ENCODE measurements around the gene RGS3. TPM values are rescaled to one million over a fixed set of nuclear protein-coding genes. Genes with fewer than 3 reads are reported as not detected.
"Not testable (repeated sequence)": the region's sequence is repeated elsewhere in the genome, so short reads cannot be mapped to it uniquely, and the experiment has no call there.

Gene RGS3
- total RNA-seq, 1 donor from 2014 or later, result 233 TPM

- intact Hi-C loops (cut with DNase I), result no loop called here
- DNase-seq (ENCODE audit: low spot score), result peak; percentile 63
Observed at GRCh38 chr9:113483676-113484257, 20.2 kb downstream of the RGS3 start.

- peak; percentile 87 for DNase-seq (ENCODE audit: low spot score)
- intact Hi-C loops (cut with DNase I), result no loop called here
Observed at GRCh38 chr9:113484258-113484730, 20.8 kb downstream of the RGS3 start.

GRCh38 chr9:113485761-113486115, 22.2 kb downstream of the RGS3 start:
- no peak for DNase-seq (ENCODE audit: low spot score)
- intact Hi-C loops (cut with DNase I), result no loop called here

- intact Hi-C loops (cut with DNase I), result no loop called here
- DNase-seq (ENCODE audit: low spot score), result peak; percentile 54
Observed at GRCh38 chr9:113486327-113486726, 22.8 kb downstream of the RGS3 start.

GRCh38 chr9:113488071-113488470, 24.5 kb downstream of the RGS3 start:
- peak; percentile 61 for DNase-seq (ENCODE audit: low spot score)
- intact Hi-C loops (cut with DNase I), result loop anchor here (2.0 kb wide), 1 partner anchor 33 kb away; no protein-coding TSS in a partner anchor

- peak; percentile 82 for DNase-seq (ENCODE audit: low spot score)
Observed at GRCh38 chr9:113488490-113488889, 25.0 kb downstream of the RGS3 start.

GRCh38 chr9:113491147-113491546, 27.6 kb downstream of the RGS3 start:
- peak; percentile 57 for DNase-seq (ENCODE audit: low spot score)
- intact Hi-C loops (cut with DNase I), result not testable (repeated sequence)

More at GRCh38 chr9:113488490-113488889, 25.0 kb downstream of the RGS3 start:
- intact Hi-C loops (cut with DNase I), result loop anchor here (2.0 kb wide), 1 partner anchor 34 kb away; no protein-coding TSS in a partner anchor

GRCh38 chr9:113492343-113493202, 29.0 kb downstream of the RGS3 start:
- intact Hi-C loops (cut with DNase I), result no loop called here
- no peak for DNase-seq (ENCODE audit: low spot score)

GRCh38 chr9:113493203-113493520, 29.6 kb downstream of the RGS3 start:
- intact Hi-C loops (cut with DNase I), result no loop called here
- no peak for DNase-seq (ENCODE audit: low spot score)

GRCh38 chr9:113495526-113495925, 32.0 kb downstream of the RGS3 start:
- DNase-seq (ENCODE audit: low spot score), result no peak
- intact Hi-C loops (cut with DNase I), result no loop called here

- no peak for DNase-seq (ENCODE audit: low spot score)
- intact Hi-C loops (cut with DNase I), result no loop called here
Observed at GRCh38 chr9:113497051-113497450, 33.5 kb downstream of the RGS3 start.

- intact Hi-C loops (cut with DNase I), result no loop called here
- DNase-seq (ENCODE audit: low spot score), result no peak
Observed at GRCh38 chr9:113499153-113499875, 35.8 kb downstream of the RGS3 start.

GRCh38 chr9:113499876-113500497, 36.5 kb downstream of the RGS3 start:
- DNase-seq (ENCODE audit: low spot score), result no peak
- intact Hi-C loops (cut with DNase I), result loop anchor here (5.0 kb wide), 2 partner anchors 47 to 87 kb away; no protein-coding TSS in a partner anchor

GRCh38 chr9:113501129-113501686, 37.7 kb downstream of the RGS3 start:
- intact Hi-C loops (cut with DNase I), result loop anchor here (5.0 kb wide), 2 partner anchors 46 to 86 kb away; no protein-coding TSS in a partner anchor
- no peak for DNase-seq (ENCODE audit: low spot score)

GRCh38 chr9:113501852-113502251, 38.3 kb downstream of the RGS3 start:
- intact Hi-C loops (cut with DNase I), result loop anchor here (5.0 kb wide), 2 partner anchors 45 to 85 kb away; no protein-coding TSS in a partner anchor
- no peak for DNase-seq (ENCODE audit: low spot score)

- intact Hi-C loops (cut with DNase I), result loop anchor here (5.0 kb wide), 2 partner anchors 45 to 85 kb away; no protein-coding TSS in a partner anchor
- no peak for DNase-seq (ENCODE audit: low spot score)
Observed at GRCh38 chr9:113502427-113503034, 39.0 kb downstream of the RGS3 start.

- intact Hi-C loops (cut with DNase I), result loop anchor here (5.0 kb wide), 2 partner anchors 44 to 84 kb away; no protein-coding TSS in a partner anchor
- DNase-seq (ENCODE audit: low spot score), result no peak
Observed at GRCh38 chr9:113503131-113503541, 39.6 kb downstream of the RGS3 start.

GRCh38 chr9:113503613-113504211, 40.2 kb downstream of the RGS3 start:
- no peak for DNase-seq (ENCODE audit: low spot score)
- intact Hi-C loops (cut with DNase I), result loop anchor here (5.0 kb wide), 2 partner anchors 44 to 84 kb away; no protein-coding TSS in a partner anchor
